Measurements from ENCODE around the gene DR1.

DR1 gene

GRCh38 chr1:93354749-93355148 lies 9.0 kb downstream of the DR1 start:
- no peak for TF ChIP-seq CREB1 (IDR thresholded peaks at IDR 0.05; ENCODE audit: low read depth)
- TF ChIP-seq EGR1 (IDR thresholded peaks at IDR 0.05), result no peak
- TF ChIP-seq MAX (IDR thresholded peaks at IDR 0.05), result no peak
- TF ChIP-seq, protein P1, sequence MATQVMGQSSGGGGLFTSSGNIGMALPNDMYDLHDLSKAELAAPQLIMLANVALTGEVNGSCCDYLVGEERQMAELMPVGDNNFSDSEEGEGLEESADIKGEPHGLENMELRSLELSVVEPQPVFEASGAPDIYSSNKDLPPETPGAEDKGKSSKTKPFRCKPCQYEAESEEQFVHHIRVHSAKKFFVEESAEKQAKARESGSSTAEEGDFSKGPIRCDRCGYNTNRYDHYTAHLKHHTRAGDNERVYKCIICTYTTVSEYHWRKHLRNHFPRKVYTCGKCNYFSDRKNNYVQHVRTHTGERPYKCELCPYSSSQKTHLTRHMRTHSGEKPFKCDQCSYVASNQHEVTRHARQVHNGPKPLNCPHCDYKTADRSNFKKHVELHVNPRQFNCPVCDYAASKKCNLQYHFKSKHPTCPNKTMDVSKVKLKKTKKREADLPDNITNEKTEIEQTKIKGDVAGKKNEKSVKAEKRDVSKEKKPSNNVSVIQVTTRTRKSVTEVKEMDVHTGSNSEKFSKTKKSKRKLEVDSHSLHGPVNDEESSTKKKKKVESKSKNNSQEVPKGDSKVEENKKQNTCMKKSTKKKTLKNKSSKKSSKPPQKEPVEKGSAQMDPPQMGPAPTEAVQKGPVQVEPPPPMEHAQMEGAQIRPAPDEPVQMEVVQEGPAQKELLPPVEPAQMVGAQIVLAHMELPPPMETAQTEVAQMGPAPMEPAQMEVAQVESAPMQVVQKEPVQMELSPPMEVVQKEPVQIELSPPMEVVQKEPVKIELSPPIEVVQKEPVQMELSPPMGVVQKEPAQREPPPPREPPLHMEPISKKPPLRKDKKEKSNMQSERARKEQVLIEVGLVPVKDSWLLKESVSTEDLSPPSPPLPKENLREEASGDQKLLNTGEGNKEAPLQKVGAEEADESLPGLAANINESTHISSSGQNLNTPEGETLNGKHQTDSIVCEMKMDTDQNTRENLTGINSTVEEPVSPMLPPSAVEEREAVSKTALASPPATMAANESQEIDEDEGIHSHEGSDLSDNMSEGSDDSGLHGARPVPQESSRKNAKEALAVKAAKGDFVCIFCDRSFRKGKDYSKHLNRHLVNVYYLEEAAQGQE (IDR thresholded peaks at IDR 0.05; ENCODE audit: low read depth), result no peak
- TF ChIP-seq USF1 (IDR thresholded peaks at IDR 0.05), result no peak
- no peak for TF ChIP-seq TEAD4 (IDR thresholded peaks at IDR 0.05)
- TF ChIP-seq NFIC (IDR thresholded peaks at IDR 0.05), result no peak
- no peak for TF ChIP-seq ZBTB7A (IDR thresholded peaks at IDR 0.05; ENCODE audit: low read depth)
- TF ChIP-seq CEBPB (IDR thresholded peaks at IDR 0.05), result no peak
- TF ChIP-seq TCF12 (IDR thresholded peaks at IDR 0.05; ENCODE audit: low read depth), result no peak
- TF ChIP-seq FOXM1 (IDR thresholded peaks at IDR 0.05; ENCODE audit: borderline replicate concordance, low read depth), result no peak
- TF ChIP-seq EP300 (IDR thresholded peaks at IDR 0.05; ENCODE audit: borderline replicate concordance), result no peak
- no peak for TF ChIP-seq YY1 (IDR thresholded peaks at IDR 0.05; ENCODE audit: low read depth)
- TF ChIP-seq TAF1 (IDR thresholded peaks at IDR 0.05; ENCODE audit: low read depth), result no peak
- no peak for TF ChIP-seq RAD21 (IDR thresholded peaks at IDR 0.05; ENCODE audit: low read depth)

GRCh38 chr1:93357242-93357641 lies 11.5 kb downstream of the DR1 start:
- TF ChIP-seq EGR1 (IDR thresholded peaks at IDR 0.05) (no peak), FOXM1 (IDR thresholded peaks at IDR 0.05; ENCODE audit: borderline replicate concordance, low read depth) (no peak), MAX (IDR thresholded peaks at IDR 0.05) (no peak), EP300 (IDR thresholded peaks at IDR 0.05; ENCODE audit: borderline replicate concordance) (no peak), CREB1 (IDR thresholded peaks at IDR 0.05; ENCODE audit: low read depth) (no peak), NFIC (IDR thresholded peaks at IDR 0.05) (no peak), CEBPB (IDR thresholded peaks at IDR 0.05) (no peak), YY1 (IDR thresholded peaks at IDR 0.05; ENCODE audit: low read depth) (no peak), TAF1 (IDR thresholded peaks at IDR 0.05; ENCODE audit: low read depth) (no peak), TCF12 (IDR thresholded peaks at IDR 0.05; ENCODE audit: low read depth) (no peak), TEAD4 (IDR thresholded peaks at IDR 0.05) (no peak), ZBTB7A (IDR thresholded peaks at IDR 0.05; ENCODE audit: low read depth) (no peak), USF1 (IDR thresholded peaks at IDR 0.05) (no peak), RAD21 (IDR thresholded peaks at IDR 0.05; ENCODE audit: low read depth) (no peak)
- TF ChIP-seq, protein P1 (IDR thresholded peaks at IDR 0.05; ENCODE audit: low read depth), result no peak

- no peak for TF ChIP-seq RAD21 (IDR thresholded peaks at IDR 0.05; ENCODE audit: low read depth)
Observed at GRCh38 chr1:93358293-93358692, 12.6 kb downstream of the DR1 start.

DNA sequence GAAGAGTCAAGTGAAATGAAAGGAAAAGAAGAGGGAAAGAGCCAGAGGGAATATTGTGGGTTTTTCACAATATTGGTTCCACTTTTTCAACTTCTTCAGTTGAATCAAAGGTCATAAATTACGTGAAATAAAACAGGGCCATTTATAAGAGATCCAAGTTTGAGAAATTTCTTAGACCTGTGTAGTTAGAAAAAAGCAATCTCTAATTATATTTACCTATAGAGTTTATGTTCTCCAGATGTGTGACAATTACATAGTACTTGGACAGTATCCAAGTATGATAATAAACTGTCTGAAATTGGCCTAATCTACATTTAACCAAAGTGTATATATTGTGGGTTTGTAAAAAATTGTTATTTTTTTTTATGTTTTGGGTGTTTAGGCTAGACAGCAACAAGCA lies 14.4 kb downstream of the DR1 start:
- TF ChIP-seq, protein P1 (IDR thresholded peaks at IDR 0.05; ENCODE audit: low read depth), result no peak
- TF ChIP-seq FOXM1 (IDR thresholded peaks at IDR 0.05; ENCODE audit: borderline replicate concordance, low read depth) (no peak), RAD21 (IDR thresholded peaks at IDR 0.05; ENCODE audit: low read depth) (no peak), USF1 (IDR thresholded peaks at IDR 0.05) (no peak), EGR1 (IDR thresholded peaks at IDR 0.05) (no peak)

- TF ChIP-seq, protein P1 (IDR thresholded peaks at IDR 0.05; ENCODE audit: low read depth), result no peak
- TF ChIP-seq MAX (IDR thresholded peaks at IDR 0.05) (no peak), FOXM1 (IDR thresholded peaks at IDR 0.05; ENCODE audit: borderline replicate concordance, low read depth) (no peak), CREB1 (IDR thresholded peaks at IDR 0.05; ENCODE audit: low read depth) (no peak), NFIC (IDR thresholded peaks at IDR 0.05) (no peak), ZBTB7A (IDR thresholded peaks at IDR 0.05; ENCODE audit: low read depth) (no peak), EGR1 (IDR thresholded peaks at IDR 0.05) (no peak)
Observed at GRCh38 chr1:93362237-93362636, 16.5 kb downstream of the DR1 start.

All from Ishikawa (cell line).